T-helper 1 cell treated with Interleukin-12 subunit alpha and Interleukin-12 subunit beta and Interleukin-4 antibody, amounts not matched to agents 30 ng/mL and 1 ng/mL, for 36 hours (primary cell): ENCODE measurements around the gene ASB15. TPM values are rescaled to one million over a fixed set of nuclear protein-coding genes. Genes with fewer than 3 reads are reported as not detected.
"Not testable (repeated sequence)": the region's sequence is repeated elsewhere in the genome, so short reads cannot be mapped to it uniquely, and the experiment has no call there.

ENCODE experiments used
- intact Hi-C: fragments of 100-400 bp; cut with micrococcal nuclease; formaldehyde crosslinking; loops from one replicate; pipeline ENCODE4 v1.15.1; 2024
- total RNA-seq: library from RNA; stranded (reverse); gene quantifications from 2 replicates; pipeline ENCODE4 v1.2.3, GENCODE V29; 2022

Gene ASB15
- not detected in 2 replicates for total RNA-seq

DNA sequence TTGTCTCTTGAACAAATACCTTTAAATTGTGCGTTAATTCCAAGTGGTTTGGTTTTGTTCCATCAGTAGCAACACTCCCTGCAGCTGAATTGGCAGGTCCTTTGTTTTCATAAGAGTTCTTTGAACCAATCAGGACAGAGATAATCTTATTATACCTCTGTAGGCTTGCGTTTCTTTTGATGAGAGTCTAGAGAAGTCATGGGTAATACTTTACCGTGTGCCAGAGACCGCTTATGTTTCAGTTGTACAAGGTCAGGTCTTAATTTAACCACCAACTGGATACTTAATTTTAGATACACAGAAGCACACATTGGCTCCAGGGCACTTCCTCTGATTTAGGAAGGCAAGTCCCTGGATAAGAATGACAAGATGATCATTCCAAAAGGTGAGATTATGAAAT lies at the start of gene ASB15:
ASB15 (plus strand) TSS at position 292 of the 400 bp plus-strand sequence. CDS start 12,682 bp downstream, outside the sequence.
- intact Hi-C loops = no loop called here

DNA sequence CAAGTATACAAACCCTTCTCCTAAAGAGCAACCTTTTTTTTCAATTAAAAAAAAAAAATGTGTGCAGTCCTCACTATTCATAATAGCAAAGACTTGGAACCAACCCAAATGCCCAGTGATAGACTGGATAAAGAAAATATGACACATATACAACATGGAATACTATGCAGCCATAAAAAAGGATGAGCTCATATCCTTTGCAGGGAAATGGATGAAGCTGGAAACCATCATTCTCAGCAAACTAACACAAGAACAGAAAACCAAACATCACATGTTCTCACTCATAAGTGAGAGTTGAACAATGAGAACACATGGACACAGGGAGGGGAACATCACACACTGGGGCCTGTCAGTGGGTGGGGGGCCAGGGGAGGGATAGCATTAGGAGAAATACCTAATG lies 49.5 kb upstream of the ASB15 start:
- intact Hi-C loops = not testable (repeated sequence)

DNA sequence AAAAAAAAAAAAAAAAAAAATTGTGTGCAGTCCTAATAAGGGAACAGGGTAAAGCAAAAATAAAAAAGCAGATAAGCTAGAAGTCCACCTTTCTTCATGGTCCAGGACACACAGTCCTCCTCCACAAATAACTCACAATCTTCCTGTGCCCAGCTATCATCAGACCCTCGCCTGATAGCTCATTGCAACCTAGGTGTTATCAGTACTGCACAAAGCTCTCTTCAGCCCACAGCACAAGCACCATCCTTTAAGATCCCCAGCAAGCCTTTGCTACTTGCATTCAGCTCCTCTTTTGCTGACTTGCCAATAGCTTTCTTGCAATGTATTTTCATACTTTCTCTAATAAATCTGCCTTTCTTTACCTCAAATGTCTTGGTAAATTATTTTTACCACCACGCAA lies 49.0 kb upstream of the ASB15 start:
- intact Hi-C loops = no loop called here

DNA sequence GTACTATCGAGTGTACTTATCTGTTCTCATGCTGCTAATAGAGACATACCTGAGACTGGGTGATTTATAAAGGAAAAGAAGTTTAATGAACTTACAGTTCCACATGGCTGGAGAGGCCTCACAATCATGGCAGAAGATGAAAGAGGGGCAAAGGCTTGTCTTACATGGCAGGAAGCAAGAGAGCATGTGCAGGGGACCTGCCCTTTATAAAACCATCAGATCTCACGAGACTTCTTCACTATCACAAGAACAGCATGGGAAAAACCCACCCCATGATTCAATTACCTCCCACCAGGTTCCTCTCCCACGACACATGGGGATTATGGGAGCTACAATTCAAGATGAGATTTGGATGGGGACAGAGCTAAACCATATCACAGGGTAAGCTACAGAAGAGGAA lies 48.5 kb upstream of the ASB15 start:
- intact Hi-C loops = no loop called here

DNA sequence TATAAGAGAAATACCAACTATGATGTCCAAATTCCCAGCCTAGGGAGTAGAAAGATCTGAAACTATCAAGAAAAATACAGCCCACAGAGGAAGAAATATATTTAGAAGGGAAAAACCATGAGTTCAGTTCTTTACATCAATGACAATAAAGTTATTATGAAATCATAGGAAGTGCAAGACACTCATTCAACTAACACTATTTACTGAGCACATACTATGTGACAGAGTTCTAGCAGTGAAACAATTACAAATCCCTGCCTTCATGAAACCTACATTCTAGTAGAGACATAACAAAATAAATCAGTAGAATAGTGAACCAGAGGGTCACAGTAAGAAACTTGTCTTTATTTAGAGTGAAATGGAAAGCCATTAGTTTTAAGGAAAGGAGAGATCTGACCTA lies 46.1 kb upstream of the ASB15 start:
- intact Hi-C loops = no loop called here

DNA sequence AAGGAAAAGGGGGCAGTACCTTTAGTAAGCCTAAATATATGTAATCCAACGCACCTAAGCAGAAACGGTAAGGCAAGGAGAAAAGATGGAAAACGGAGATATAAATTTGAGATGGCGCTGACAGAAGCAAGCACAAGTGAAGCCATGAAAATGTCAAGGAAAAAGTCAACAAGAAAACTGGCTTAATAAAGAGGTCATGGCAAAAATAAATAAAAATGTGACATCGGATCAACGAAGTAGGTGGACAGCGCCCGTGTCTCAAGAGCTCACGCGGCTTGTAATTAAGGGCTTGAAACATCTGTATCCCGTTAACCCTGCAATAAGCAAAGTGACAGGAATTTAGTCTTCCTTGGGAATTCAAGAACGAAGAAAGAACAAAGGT lies 44.6 kb upstream of the ASB15 start:
- intact Hi-C loops = loop anchor here (1.0 kb wide), 4 partner anchors 23 to 1372 kb away; partner anchors contain the start of genes IQUB, POT1 and WASL

DNA sequence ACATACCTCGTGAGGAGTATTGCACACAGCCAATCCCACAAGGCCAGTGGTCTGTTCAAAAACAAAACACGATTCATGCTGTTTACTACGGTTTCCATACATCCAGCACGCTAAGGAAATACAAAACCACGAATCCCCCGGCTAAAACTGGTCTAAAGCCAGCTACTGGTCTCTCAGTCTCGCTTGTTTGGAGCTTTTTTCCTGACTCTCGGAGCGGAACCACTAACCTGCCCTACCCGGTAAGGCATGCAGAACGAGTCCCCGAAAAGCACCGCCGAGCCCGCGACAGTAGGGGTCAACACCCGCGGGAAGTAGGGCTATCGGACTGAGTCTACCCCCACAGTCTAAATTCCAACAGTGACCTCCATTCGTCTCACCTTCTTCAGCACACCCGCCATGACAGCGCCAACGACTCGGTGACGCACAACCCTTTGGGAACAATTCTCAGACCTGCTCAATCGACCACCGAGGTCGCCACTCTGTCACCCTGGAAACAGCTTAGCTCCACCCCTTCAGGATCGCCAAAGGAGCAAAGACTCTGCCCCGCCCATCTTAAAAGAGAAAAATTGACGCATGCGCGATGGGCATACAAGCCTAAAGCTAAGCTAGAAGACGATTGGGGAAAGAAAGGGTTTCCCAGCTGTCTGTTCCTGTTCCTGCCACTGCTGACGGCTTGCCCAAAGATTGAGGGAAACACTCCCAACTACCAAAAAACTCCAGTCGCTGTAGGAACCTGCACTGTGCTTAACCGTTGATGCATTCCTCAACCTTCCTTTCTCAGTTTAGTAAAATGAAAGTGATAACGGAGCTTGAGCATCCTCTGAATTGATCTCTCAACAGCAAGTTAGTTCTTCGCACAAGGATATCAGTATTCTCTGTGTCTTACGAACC lies 44.0 kb upstream of the ASB15 start, which contains the start of gene NDUFA5:
NDUFA5 (minus strand) TSS at position 421 of the 891 bp plus-strand sequence; CDS start at position 398, 23 bp downstream.
- intact Hi-C loops = loop anchor here (1.0 to 2.0 kb wide), 6 partner anchors 23 to 1372 kb away; partner anchors contain the start of genes IQUB, POT1 and WASL

DNA sequence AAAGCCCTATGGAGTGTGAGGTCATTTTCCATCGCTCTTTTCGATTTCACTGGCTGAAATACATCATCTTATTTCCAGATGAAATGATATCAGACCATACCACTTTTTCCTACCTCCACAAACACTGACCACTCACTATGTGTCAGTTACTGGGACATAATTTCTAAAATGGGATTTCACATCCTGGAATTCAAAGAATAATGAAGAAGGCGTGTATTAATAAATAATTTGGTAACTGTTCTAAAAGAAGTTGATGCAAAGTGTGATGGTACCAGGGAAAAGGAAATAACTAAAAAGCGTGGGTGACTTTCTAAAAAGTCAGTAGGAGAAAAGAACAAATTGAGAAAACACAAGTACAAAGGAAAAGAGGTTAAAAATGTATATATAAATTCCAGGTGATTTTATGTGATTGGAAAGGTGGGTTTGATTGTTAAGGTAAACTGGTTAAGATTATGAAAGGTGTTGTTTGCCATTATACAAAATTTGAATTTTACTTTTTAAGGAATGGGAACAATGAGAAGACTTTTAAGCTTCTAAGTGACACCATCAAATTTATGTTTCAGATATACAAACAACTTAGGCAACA lies 43.2 kb upstream of the ASB15 start:
- intact Hi-C loops = loop anchor here (1.0 to 2.0 kb wide), 2 partner anchors 66 to 266 kb away; no protein-coding TSS in a partner anchor

DNA sequence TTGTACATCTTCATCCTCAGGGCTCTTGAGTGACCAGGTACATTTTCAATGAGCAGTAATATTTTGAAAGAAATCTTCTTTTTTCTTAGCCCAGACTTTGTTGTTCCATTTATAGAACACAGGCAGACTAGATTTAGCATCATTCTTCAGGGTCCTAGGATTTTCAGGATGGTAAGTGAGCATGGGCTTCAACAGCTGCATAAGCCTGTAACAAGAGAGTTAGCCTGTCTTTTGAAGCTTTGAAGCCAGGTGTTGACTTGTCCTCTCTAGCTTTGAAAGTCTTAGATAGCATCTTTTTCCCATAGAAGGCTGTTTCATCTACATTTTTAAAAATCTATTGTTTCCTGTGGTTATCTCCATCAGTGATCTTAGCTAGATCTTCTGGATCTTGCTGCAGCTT lies 39.5 kb upstream of the ASB15 start:
- intact Hi-C loops = no loop called here

DNA sequence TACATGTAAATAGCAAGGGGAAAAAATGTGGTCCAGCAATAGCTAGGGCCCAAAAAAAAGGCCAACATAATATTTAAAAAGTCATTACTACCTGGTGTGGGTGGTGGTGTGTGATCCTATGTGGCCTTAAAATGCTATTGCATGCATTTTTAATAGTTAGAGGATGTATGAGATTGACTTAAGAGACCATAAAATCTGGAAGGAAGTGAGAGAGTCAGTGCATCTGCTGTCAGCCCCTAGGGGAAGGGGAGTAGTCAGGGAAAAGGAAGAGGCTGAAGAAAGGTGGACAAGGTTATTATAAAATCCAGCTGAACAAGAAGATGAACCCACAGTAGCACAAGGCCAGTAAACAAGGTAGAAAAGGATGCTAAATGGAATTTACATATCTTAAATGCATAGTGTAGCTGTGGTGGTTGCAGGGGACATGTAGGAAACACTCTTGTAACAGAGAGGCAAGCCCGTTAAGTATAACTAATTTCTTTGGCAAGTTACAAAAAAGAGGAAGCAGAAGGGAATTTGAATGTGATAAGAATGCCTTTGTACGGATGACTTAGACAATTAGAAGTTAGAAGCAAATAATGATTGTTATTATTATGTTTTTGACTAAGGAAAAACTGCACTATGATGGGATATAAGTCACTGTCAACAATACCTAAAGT lies 32.1 kb upstream of the ASB15 start:
- intact Hi-C loops = no loop called here

DNA sequence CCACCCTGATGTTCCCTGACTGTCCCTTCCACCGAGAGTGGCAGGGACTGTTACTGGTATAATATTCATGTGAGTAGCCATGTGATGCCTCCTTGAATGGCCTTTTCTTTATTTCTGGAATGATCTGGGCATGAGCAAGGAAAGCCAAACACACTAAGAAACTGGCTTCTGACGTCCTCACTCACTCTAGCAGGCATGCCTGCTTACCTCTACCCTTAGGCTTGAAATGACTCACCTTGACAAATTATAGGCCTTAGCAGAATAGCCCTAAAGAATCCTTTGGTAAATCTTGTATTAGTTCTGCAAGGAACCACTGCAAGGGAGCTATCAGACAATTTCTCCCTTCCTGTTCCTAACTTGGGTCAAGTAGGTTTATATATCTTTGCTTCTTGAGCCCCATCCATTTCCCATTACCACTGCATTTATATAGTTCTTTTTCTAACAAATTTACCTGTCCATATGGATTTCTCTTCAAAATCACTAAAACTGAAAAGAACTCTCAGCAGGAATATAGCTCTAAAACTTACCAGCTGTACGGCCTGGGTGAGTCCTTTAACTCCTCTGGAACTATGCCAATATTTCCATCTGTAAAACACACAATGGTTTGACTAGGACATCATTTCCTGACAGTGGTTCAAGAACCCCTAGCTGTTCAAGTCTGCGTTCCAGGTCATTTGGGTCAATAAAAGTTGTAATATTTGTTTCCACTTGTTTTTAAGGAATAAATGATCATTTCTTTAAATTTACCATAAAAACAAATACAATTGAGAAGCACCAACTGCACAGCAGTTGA lies 31.0 kb upstream of the ASB15 start:
- intact Hi-C loops = no loop called here

DNA sequence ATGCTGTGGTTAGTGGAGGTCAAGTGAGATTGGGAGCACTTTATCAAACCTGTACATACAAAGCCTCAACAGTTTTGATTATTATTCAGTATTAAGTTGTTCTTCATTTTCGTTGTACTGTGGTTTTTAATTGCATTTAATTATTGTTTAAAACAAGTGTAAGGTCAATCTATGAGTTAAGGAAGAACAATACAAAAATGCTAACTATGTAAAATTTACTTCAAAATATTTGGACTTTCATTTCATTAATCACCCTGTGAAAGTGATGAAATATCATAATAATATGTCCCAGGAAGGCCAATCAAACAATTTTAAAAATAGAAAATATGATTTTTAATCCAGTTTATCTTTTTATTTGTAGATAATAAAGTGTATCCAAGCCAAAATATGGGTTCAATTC lies 30.4 kb upstream of the ASB15 start:
- intact Hi-C loops = no loop called here

DNA sequence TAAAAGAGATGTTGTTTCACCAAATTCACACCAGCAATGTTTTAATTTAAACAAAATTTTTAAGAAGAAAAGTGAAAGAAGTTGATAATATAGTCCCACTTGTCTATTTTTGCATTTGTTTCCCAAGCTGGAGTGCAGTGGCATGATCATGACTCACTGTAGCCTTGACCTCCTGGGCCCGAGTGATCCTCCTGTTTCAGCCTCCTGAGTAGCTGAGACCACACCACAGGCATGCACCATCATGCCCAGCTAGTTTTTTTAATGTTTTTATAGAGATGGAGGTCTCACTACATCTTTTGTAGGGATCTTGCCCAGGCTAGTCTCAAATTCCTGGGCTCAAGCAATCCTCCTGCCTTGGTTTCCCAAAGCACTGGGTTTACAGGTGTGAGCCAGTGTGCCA lies 29.9 kb upstream of the ASB15 start:
- intact Hi-C loops = no loop called here

DNA sequence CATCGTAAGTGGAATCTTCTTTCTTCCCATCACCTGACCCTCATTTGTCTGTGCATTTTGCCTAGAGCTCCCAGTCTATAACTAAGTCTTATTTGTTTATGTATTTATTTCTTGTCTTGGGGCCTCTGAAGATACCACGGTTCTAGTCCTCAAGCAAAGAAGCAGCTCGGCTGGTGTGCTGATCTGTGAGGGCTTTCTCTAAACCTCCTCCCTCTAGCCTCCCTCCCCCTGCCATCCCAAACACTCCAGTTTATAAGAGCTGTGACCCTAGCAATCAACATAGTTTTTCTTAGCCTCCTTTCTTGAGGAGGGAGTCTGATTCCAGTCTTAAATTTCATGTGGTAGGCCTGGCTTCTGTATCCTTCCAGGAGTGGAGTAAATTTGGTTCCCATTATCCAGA lies 28.3 kb upstream of the ASB15 start:
- intact Hi-C loops = no loop called here

DNA sequence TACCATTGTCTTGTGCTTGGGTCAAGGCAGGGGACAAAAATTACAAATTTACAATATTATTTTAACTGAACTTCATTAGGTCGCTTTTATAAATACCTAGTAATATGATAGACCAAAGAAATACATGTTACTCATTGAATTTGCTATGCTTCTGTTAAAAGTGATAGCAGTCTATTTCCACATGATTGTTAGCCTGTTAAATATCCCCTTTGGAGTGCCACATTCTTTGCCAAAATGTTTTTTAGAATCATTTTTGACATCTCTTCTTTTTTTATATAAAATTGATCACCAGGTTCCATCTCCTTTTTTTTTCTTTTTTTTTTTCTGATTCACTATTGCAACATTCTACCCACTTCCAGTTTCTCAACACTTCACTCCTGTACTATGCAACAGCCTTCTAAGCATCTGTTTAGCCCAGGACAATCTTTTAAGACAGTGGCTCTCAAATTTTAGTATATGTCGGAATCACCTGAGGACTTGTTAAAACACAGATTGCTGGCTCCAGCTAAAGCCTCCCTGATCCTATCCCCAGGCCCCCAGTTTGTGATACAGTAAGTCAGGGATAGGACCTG lies 27.6 kb upstream of the ASB15 start:
- intact Hi-C loops = no loop called here

DNA sequence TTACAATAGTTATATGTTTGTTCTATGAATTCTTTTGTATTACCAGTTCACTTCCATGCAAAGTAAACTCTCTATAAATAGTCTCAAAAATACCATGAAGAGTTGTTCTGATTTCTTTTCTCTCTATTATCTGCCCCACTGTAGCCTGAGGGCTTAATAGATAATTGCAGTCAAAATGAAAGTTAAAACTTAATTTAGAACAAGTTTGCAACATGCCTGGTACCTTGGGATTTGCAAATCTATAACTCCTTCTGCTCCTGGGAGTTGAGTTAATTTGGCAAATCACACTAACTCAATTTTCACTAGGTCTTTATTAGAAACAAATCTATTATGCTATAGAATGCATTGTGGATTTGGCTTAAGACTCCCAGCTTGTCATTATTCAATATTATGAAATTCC lies 22.2 kb upstream of the ASB15 start:
- intact Hi-C loops = no loop called here

DNA sequence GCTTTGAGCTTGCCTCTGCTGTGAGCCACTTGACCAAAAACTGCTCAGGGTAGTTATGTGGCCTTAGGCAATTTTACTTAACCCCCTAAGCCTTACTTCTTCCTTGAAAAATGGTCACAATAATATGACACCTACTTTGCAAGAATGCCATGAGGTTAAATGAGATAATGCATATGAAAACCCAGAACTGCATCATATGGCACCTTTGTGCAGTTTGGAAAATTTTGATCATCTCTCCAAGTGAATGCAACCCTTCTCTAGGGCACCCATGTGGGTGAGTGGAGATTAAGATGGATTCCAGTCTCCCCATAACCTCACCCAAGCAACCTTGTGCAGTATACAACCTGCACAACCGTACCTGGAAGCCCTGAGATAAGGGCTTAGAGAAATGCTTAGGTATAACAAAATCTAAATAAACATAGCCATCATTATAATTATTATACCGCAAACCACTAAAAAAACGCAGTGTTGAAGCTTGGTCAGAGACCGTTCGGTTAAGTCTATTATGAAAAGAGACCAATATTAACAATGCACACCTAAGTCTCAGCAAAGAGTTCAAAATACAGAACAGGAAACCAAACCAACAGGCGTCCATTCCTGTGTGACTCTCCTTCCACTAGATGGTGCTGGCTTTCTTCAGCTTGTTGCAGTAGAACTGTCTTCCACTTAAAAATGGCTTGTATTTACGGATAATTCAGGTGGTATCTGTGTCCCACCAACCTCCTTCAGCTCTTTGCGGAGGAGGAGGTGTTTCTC lies 21.0 kb upstream of the ASB15 start:
- intact Hi-C loops = loop anchor here (1.0 kb wide), 1 partner anchor 292 kb away; no protein-coding TSS in a partner anchor

DNA sequence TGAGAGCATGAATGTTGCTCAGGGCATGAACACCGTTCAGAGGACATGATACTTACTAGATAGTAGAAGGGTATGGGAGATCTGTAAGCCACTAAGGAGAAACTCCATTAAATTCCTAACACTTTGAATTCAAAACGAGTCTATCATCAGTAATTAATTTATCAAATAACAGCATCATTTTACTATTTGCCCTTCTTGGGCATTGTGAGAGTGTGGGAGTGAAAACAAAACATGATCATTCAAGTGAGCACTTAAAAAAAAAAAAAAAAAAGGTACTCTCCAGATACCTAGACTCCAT lies 20.5 kb upstream of the ASB15 start:
- intact Hi-C loops = loop anchor here (1.0 kb wide), 1 partner anchor 291 kb away; no protein-coding TSS in a partner anchor

DNA sequence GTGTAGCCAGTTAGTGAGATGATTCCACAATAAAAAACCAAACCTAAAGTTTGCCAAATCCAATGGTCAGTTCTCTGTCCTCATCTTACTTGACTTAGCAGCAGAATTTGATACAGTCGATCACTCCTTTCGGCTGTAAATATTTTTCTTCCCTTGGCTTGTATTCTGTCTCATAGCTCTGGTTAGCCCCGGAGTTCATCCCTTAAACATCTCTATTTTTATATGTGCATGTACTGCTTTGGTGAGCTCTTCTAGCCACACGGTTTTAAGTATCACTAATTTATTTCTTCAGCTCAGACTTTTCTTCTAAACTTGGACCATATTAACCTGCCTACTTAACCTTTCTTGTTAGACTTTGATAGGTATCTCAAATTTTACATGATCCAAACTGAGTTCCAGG lies 17.8 kb upstream of the ASB15 start:
- intact Hi-C loops = no loop called here

DNA sequence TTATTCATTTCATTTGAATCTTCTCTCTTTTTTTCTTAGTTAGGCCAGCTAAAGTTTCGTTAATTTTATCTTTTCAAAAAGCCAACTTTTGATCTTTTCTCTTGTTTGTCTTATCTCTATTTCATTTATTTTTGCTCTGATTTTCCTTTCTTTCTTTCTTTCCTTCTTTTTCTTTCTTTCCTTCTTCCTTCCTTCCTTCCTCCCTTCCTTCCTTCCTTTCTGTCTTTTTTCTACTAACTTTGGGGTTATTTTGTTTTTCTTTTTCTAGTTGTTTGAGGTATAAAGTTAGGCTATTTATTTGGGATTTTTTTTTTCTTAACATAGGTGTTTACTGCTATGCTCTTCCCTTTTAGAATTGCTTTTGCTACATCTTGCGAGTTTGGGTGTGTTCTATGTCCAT lies 13.2 kb upstream of the ASB15 start:
- intact Hi-C loops = no loop called here
